GM11168 (cell line): Measurements from ENCODE around the gene ITPR2.

ENCODE experiments used
- in situ Hi-C: fragments of 300-500 bp; cut with MboI; formaldehyde crosslinking; loops from one replicate; pipeline ENCODE4 v1.12.0; 2022; ENCODE audit warnings: low sequenced_read_pairs; ENCODE audit not compliant: unreplicated experiment

The ITPR2 gene

DNA sequence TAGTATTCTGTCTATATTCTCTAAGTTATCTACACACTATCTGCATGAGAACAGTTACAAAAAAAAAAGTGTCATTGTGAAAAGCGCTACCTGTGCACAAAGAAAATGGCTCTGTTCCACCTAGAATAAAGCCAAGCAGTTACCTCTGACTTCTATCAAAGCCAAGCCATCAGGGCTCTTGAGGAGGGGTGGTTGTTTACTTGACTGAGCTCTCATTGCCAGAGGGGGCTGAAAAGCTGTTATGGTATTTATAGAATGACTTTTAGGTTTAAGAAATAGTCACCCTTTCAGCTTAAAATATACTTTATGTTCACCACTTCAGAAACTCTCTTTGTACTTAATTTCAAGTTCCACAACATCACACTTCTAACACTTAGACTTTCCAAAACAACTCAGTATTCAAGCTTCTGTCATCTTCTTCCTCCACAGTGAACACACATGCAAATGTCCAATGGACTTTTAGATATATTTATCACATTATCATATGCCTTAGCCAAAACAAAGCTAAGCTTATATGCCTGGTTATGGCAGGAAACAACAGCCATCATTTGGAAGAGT lies 7.5 kb downstream of the ITPR2 start:
- in situ Hi-C loops = no loop called here

DNA sequence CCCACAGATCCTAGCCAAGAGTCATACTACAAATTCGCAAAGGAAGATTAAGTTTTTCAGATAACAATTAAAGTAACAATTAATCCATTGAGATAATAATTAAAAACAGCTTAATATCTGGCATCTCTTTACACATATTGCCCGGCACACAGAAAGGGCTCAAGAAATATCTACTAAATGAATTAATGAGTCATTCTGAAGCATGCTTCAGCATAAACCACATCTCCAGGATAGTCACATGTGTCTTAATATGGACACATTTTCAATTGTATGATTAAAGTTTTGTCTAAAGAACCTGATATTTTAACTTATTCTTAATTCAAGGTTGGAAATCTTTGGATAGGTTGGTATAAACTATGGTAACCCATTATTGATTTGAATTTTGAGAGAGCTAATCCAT lies 9.6 kb downstream of the ITPR2 start:
- in situ Hi-C loops = no loop called here

DNA sequence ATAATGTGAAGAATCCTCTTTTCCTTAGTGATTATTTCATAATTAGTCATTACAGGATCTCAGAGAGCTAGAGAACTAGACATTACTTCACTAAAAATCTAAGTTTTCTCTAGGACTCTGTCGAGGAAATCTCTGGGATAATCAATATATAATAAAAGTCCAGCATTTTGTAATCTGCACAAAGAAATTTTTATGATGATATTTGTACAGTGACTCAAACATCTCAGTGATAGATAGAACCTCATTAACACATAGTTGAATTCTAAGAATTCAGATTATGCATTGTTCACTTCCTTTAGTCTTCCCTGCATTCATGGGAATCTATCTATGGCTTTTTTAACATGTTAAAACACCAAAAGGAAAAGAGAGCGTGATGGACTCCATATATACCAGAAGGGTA lies 11.0 kb downstream of the ITPR2 start:
- in situ Hi-C loops = no loop called here

GRCh38 chr12:26821212-26821701 lies 11.7 kb downstream of the ITPR2 start:
- in situ Hi-C loops = no loop called here

- in situ Hi-C loops = no loop called here
These were observed 14.4 kb downstream of the ITPR2 start for GRCh38 chr12:26818636-26819035.

DNA sequence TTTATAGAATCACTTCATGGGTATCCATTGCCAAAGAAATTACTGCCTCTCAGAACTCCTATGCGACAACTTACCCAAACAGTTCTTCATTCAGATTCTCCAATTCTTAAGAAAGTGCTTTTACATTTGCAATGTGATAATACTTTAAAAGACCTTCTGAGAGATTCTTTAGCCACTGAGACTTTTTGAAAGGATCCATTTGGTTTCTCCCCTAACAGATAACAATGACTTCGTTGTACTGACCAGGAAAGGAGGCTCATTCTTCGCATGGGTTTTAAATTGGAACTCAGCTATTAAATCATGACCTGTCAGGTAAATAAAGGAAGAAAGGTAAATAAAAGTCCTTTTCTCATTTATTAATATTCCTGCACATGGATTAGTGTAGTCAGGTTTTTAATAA lies 14.8 kb downstream of the ITPR2 start:
- in situ Hi-C loops = no loop called here

DNA sequence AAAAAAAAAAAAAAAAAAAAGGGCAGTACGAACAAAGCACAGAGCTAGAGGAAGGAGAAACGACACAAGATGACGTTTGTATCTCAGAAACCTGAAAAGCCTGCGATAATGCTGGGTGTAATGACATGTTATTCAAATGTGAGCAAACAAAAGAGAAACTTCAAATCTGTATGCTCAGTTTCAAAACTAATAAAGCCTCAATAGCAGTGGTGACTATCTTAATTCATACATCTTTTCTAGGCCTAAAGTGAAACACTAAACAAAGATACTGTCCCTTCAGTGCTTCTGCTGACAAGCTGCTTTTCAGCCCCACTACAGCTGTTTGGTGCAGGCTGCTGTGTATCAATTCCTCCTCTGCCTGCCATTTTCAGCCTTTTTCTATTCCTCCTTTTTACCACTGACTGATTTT lies 15.8 kb downstream of the ITPR2 start:
- in situ Hi-C loops = no loop called here

- in situ Hi-C loops = no loop called here
These were observed 19.2 kb downstream of the ITPR2 start for GRCh38 chr12:26813812-26814211.

DNA sequence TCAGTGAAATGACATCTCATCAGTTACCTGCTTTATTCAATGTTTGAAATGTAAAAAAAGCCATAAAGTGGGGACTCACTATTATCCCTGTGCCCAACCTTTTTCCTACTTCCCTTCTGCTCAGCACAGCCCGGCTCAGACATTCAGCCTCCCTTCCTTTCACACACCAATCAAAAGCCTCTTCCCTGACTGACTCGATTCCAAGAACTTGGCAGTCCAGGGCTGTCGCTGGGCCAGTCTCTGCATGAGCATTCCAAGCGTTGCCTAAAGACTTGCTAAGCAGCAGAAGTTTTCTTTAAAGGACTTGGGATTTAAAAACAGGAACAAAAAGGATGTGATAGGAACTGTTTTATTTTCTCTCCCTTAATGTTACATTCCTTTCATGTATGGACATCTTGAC lies 22.7 kb downstream of the ITPR2 start:
- in situ Hi-C loops = no loop called here

GRCh38 chr12:26809611-26810285 lies 23.2 kb downstream of the ITPR2 start:
- in situ Hi-C loops = loop anchor here (5.0 kb wide), 1 partner anchor 72 kb away; no protein-coding TSS in a partner anchor

DNA sequence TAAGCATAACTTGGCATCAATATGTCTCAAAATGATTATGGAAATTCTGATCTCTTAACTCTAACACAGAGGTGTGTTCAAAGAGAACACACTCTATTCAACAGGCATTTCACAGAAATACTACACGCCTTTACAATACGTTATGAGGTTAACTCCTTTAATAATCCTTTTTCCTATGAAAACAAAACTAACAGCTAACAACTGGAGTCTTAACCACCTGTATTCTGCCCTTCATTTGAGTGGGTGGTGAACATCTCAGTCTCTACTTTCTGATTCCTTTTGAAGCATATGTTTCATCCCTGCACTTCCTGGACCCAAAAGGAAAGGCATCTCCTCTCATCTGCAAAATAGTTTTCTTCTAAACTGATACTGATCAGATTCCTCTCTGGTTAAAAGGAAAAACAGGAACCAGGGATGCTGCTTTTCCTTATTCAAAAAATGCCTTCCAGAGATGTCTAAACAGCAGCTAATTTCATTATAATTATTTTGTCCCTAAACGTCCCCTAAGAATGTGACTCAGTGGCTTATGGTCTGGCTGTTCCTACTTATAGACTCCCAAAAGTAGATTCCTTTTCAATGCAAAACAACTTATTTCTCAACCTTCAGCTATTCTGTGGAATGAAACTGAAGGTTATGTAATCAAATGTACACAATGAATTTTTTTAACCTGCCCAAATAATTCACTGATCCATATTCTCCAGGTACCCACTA lies 24.1 kb downstream of the ITPR2 start:
- in situ Hi-C loops = loop anchor here (5.0 kb wide), 1 partner anchor 72 kb away; no protein-coding TSS in a partner anchor

- in situ Hi-C loops = loop anchor here (5.0 kb wide), 1 partner anchor 70 kb away; no protein-coding TSS in a partner anchor
These were observed 25.7 kb downstream of the ITPR2 start for GRCh38 chr12:26807292-26807691.

GRCh38 chr12:26806556-26806955 lies 26.4 kb downstream of the ITPR2 start:
- in situ Hi-C loops = loop anchor here (5.0 kb wide), 1 partner anchor 69 kb away; no protein-coding TSS in a partner anchor

DNA sequence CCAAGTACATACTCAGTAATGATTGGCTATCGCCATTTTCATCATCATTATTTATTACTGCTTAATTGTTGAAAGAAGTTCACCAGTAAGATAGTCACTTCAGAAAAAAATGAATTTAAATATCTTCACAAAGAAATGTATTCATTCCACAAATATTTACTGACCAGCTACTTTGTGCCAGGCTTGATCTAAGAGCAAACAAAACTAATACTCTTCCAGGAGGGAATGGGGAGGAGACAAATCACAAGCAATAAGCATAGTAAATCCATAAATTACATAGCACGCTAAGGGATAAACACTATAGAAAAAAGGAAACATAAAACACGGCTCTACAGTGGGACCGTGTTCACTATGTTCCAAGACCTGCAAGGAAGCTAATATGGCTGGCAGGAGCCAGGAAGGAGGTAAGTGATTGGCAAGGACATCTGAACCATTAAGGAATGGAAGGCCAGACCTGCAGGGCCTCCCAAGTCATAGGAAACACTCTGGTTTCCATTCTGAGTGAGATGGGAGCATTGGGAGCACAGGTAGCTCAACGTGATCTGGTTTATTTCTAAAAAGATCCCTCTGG lies 27.5 kb downstream of the ITPR2 start:
- in situ Hi-C loops = loop anchor here (5.0 kb wide), 1 partner anchor 68 kb away; no protein-coding TSS in a partner anchor

DNA sequence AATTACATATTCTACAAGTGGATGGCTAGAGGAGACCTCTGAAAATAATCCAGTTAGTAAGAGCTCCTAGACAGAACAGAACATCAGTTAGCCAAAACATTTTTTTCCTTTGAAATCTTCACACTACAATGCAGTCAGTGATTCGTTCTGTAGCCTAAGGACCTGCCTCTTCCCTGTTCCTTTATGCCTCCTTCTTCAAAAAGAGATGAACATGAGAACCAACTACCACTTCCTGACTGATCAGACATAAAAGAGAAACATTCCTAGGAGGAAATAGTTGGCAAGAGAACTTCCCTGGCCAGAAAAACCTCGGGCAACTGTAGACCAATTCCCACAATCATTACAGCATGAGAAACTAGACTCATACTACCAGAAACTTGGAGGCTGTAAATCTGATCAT lies 29.4 kb downstream of the ITPR2 start:
- in situ Hi-C loops = no loop called here

DNA sequence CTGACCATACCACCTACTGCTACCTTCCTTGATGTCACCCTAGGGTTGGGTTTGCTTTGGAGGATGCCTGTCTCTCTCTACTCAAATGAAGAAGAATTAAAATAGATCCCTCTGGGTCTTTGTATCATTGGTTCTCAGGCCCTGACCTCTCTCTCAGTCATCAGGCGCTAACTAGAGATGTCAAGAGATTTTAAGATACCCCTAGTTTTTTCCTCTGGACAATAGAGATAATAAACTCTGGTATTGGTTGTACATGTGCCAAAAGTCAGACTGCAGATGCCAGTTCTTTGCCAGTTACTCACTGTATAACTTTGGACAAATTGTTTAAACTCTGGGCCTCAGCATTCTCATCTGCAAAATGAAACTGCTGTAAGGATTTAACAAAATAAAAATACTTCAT lies 31.5 kb downstream of the ITPR2 start:
- in situ Hi-C loops = no loop called here

DNA sequence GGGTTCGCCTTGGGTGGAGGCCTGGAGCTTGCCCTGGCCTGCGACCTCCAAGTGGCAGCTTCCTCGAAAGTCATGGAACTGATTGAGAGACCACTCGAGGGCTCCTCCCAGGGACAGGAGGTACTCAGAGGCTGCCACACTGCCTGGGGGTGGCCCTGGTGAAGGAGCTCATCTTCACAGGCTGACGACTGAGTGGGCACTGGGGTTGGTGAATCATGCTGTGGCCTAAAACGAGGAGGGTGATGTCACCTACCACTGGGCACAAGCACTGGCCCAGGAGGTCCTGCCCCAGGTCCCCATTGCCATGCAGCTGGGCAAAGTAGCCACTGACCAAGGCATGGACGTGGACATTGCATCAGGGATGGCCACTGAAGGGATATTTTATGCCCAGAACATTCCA lies 32.1 kb downstream of the ITPR2 start:
- in situ Hi-C loops = no loop called here

GRCh38 chr12:26800347-26800746 lies 32.6 kb downstream of the ITPR2 start:
- in situ Hi-C loops = no loop called here

DNA sequence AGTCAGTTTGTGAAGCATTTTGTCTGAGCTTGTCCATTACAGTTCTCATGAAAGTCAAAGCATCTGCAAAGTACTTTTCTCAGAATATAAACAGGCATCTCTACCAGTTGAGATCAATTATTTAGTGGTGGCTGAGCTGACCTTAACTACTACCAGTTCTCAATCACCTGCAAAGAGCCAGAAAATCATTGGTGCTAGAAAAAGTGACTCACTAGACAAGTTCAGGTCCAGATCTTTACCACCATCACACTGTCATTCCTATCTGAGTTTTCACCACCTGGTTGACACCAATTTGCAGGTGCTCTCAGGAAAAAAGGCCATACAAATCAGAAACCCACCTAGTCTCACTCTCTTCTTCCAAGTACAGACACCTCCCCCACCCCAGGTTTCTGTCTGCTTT lies 33.3 kb downstream of the ITPR2 start:
- in situ Hi-C loops = no loop called here

DNA sequence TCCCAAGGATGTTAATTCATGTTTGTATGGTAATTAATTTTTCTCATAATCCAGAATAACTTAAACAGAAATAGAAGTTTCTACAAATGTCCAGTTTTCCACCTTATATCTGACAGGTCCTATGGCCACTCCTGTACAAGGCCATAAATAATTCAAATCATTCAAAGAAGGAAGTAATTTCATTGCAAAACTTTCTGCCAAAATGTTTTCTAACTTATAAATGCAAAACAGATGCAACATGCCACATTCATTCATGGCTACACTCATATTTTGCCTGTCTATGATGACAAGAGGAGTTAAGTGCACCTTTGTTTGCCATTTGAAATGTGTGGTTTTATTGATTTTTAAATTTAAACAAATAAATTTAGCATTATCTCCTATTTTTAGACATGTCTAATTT lies 34.4 kb downstream of the ITPR2 start:
- in situ Hi-C loops = no loop called here

DNA sequence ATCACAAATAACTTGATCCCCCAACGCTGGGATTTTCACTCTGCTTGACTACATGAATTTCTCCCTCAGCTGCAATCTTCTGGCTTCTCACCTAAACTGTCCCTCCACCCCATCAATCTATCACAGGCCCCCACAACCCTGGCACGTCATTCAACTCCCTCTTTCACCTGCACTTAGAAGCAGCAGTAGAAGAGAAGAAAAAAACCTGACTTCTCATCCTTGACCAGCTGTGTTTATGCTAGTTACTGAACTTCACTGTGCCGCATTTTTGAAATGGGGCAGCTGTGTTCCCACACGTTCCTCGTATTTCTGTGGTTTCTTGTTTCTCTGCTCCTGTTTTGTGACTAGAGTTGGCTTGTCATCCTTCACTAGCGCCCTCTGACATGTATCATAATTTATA lies 35.0 kb downstream of the ITPR2 start:
- in situ Hi-C loops = no loop called here
